NCI-H524 (cell line): ENCODE data around the gene NYNRIN.
"Not testable (repeated sequence)": the region's sequence is repeated elsewhere in the genome, so short reads cannot be mapped to it uniquely, and the experiment has no call there.

Experiments used
- DNase-seq, 2 experiments: peaks; one replicate each; lab custom pipeline; 2025; lab: John Stamatoyannopoulos, UW

Gene NYNRIN

DNA sequence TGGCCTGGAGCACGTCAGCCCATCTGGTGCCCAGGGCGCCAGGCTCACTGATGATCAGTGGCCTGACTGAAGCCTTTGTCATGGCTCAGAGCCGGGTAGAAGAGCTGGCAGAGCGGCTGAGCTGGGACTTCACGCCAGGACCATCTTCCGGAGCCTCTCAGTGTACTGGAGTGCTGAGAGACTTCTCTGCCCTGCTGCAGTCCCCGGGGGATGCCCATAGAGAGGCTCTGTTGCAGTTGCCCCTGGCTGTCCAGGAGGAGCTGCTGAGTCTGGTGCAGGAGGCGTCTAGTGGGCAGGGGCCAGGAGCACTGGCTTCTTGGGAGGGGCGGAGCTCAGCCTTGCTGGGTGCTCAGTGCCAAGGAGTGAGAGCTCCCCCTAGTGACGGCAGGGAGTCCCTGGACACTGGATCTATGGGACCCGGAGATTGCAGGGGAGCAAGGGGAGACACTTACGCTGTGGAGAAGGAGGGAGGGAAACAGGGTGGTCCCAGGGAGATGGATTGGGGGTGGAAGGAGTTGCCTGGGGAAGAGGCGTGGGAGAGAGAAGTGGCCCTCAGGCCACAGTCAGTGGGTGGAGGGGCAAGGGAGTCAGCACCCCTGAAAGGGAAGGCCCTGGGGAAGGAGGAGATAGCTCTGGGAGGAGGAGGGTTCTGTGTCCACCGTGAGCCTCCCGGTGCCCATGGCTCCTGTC, 32.9 kb downstream of the NYNRIN start:
- peak; percentile 93 to 99 for DNase-seq

DNA sequence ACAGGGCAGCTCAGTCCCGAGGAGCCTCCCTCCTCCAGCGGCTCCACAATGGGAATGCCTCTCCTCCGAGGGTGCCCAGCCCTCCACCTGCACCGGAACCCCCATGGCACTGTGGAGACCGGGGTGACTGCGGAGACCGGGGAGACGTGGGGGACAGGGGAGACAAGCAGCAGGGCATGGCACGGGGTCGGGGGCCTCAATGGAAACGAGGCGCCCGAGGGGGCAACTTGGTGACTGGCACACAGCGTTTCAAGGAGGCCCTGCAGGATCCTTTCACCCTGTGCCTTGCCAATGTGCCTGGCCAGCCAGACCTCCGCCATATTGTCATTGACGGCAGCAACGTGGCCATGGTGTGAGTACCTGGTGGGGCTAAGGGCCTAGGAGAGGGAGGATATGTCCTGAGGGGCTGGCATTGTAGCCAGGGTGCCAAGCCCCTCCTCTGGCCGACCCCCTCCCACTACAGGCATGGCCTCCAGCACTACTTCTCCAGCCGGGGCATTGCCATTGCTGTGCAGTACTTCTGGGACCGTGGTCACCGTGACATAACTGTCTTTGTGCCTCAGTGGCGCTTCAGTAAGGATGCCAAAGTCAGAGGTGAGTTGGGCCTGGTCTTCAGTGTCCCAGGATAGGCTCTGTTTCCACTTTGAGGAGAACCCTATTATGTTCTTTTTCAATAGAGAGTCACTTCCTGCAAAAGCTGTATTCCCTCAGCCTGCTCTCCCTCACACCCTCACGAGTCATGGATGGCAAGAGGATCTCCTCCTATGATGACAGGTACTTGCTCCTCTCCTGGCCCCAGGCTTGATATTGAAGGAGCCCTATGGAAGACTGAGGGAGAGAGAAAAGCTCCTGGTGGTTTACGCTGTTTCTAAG, 33.7 kb downstream of the NYNRIN start:
- no peak for DNase-seq

DNA sequence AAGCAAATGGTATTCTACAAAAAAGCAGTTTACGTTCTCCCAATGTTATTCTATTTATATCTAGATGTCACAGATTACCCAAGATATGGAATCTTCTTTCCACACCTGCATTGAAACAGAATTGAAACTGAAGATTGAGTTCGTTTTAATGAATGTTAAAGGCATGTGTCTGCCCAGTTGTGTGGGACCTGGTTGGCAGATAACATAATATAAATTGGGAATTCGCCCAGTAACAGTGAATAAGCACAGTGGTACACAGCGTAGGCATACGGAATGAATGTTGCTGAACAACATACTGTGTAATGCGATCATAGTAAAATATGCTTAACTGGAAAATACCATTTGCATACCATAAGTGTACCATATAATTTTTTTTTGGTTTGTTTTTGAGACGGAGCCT, 35.2 kb downstream of the NYNRIN start:
- no peak for DNase-seq

DNA sequence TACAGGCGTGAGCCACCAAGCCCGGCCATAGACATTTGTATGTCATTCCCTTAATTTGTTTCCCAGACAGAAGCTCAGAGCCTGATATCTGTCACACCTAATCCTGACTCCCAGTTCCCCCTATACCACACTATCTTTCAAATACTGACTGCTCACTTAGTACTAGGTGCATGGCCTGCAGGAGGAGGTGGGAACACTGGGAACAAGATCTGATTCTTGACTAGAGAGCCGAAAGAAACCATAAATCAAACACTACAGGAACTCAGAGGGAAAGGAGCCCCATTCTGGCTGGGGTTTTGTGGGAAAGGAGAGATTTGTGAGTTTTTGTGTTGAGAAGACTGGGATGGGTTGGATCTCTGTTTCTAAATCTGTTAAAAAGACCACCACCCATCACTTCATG, 35.9 kb downstream of the NYNRIN start:
- no peak for DNase-seq

DNA sequence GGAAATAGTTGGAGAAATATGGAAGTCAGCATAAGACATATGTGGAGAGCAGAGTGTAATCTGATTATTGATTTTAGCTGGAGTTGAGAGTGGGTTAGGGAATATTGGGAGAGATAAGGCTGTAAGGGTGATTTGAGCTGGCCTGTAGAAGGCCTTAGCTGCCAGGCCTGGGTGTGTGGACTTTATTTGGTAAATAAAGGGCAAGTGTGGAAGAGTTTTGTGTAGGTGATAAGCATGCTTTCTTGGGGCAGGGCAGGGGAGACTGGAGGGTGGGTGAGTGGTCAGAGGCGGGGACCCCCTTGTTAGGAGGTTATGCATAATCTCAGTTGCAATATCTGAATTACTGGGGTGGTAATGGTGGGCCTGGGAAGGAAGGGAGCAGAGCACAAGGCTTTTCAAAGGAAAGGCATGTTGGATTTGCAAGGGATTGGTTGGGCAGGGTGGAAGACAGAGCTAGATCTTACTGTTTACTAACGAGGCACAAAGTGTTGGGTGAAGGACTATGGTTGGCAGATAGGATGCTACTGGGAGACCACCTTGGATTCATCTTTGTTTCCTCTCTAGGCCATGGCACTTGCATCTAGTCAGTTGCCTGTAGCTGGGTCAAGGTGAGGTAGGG, 36.5 kb downstream of the NYNRIN start:
- no peak for DNase-seq

DNA sequence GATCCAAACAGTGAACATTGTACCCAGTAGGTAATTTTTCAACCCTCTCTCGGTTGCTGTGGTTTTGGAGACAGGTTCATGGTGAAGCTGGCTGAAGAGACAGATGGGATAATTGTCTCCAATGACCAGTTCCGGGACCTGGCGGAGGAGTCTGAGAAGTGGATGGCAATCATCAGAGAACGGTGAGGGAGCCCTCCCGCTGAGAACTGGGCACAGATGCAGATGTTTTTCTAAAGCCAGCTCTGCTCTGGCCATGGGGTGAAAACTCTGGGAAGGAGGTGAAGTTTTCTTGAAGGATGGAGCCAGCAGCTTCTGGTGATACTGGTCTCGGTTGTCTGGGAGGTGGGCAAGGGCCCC, 37.2 kb downstream of the NYNRIN start:
- no peak for DNase-seq

DNA sequence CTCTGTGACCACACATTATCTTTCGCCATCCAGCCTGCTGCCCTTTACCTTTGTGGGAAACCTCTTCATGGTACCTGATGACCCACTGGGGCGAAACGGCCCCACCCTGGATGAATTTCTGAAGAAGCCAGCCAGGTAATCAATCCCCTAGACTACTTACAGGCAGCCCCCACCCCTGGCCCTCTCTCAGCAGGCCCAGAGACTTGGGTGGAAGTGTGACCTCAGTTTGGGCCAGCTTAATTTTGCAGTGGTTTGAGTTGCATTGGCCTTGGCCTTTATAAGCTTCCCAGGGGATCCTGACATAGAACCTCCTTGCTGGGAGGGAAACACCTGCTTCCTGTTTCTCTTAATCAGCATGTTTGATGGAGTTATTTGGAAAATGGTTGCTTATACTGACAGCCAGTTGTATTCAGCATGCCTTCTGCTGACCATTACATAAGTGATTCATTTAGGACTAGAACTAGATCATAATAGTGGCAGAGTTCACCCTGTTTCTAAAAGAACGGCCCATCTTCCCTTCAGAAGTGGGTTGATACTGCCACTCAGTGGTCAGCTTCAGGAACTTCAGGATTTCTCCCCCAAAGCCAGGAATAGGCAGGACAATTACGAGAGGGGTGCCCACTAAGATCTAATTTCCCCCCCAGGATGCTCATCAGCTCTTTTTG, 37.7 kb downstream of the NYNRIN start:
- peak; percentile 62 to 78 for DNase-seq

DNA sequence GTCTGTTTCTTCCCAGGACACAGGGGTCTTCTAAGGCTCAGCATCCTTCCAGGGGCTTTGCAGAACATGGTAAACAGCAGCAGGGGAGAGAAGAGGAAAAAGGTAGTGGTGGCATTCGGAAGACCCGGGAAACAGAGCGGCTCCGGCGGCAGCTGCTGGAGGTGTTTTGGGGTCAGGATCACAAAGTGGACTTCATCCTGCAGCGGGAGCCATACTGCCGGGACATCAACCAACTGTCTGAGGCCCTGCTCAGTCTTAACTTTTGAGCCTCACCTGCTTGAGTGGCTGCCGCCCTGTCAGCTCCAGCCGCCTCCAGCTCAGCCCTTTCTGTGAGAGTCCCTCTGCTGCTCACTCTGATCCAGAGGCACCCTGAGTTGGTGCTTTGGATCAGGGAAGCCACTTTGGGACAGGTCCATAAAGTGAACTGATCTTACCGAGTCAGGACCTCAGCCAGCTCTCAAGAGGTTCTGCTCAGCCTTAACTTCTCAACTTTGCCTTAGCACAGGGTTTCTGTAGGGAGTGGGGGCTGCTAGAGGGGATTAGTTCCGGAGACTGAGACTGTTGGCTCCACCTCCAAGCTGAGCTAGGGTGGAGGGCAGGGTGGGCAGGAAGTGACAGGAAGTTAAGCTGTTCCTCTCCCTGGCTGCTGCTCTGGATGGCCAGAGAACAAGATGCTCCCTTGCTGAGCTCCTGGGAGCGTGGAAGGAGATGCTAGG, 38.4 kb downstream of the NYNRIN start:
- DNase-seq = peak in 1 of 2 experiments; percentile 50

DNA sequence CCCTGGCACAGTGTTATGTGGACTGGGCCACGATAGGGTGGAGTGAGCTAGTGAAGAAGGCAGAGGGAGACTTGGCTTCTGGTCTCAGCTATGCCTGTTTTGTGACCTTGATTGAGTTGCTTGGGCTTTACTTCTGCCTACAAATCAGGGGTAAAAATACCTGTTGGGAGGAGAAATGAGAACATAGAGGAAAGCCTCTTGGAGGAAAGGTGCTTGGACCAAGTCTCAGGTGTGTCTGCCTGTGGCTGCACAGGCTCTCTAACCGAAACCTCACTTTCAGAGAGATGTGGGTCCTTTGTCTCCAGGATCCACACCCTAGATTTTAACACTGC, 38.9 kb downstream of the NYNRIN start:
- DNase-seq = no peak

DNA sequence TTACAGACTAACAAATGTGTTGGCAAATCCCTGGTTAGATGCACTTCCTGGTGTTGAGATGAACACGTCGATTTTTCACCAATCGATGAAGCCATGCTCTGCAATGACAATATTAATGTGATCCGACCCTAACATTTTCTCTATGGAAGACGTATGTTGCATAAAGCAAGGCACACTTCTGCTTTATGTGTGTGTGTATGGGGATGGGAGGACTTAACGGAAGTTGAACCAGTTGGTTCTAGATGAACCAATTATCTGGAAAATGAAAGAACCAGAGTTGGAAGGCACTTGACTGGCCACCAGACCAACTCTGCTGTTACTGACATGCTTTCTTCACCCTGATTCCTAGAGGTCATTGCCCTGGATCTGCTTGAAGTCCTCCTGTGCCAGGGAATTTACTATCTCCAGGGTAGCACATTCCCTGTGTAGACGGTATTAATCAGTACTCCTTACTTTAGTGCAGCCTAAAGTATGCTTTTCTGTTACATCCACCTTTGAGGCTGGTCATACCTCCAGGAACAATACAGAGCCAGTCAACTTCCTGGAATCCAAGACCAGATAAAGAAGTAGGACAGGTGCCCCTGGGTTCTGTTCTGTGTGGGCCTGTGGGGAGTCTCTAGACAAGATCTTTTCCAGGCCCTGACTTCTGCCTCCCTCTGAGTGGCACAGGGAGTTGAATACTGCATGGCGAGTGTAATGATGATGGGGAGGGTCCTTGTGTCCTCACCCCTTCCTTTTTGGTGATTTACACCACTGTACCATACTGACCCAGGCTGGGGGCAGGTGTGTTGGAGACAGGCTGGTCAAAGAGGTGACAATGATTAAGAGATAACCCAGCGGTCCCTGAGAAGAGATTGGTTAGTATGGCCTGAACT, 39.7 kb downstream of the NYNRIN start:
- DNase-seq = peak in 1 of 2 experiments; percentile 28

DNA sequence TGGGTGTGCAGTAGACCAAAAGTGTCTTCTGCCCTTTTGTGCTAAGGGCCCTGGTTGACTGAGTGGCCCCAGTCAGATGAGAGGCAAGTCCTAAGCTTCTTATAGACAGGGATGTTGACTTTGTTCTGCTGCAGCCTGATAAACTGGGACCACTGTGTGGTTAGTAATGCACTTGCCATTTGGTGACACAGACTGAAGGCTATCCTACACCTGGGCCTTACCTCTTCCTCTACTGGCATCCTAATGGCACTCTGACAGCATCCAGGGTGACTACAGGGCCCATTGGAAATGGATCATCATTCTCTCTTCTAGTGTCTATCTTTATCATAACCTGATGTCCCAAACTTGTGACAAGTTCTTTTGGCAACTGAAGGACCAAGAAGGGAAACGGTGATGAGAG, 40.5 kb downstream of the NYNRIN start:
- DNase-seq = no peak

DNA sequence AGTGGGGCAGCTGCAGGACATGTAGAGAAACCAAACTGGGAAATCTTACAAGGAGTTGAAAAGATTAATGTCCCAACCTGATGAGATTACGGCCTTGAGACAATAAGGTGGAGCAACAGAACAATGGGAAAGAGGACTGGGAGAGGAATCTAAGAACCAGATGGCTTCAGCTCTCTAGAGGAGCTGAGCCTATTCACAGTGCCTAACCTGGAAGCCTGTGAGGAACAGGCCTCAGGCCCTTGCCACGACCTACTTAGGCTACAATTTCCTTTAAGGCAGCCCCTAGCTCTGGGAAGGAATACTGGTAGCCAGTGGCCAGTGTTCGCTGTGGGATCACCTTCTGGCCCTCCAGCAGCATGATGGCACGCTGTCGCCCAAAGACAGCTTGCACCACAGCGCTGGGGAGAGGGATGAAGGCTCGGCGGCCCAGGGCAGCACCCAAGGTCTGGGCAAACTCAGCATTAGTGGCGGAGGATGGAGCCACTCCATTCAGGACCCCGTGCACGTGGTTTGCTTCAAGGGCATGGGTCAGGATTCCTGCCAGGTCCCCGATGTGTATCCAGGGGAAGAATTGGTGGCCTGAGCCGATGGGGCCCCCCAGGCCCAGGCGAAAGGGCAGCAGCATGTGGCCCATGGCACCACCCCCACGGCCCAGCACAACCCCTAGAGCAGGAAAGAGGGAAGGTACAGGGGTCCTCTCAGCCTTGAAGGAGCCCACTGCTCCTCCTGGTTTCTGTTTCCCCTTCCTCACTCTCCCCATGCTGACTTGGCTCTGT, 41.2 kb downstream of the NYNRIN start:
- no peak for DNase-seq

DNA sequence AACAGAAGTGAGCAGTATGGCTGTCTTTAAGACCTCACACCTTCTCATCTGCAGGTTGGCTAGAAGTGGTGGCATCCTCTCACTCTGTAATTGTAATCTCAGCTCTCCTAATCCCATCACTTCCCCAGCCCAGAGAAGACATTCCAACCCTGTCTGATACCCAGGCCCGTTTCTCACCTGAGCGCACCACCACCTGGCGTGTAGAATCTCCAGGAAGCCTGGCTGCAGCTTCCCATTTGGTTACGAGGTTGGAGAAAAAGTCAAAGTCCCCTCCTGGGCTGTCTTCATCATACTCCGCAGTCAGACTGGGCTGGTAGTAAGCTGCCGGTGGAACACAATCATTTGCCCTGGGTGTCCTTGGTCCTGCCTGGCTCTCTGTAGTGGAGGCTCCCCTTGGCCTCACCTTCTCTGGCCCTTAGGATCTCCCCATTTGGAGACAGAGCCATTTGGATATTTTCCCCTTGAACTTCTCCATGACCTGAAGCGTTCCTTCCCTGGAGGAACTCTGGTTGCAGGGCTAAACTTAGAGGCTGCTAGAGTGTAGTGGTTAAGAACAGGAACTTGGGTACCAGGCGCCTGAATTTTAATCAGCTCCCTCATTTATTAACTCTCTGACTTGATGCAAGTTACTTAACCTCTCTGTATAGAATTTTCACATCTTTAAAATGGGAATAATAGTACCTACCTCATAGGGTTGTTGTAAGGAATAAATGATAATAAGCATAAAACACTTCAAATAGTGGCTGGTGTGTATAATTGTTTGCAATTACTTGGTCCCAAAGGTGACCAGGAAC, 42.0 kb downstream of the NYNRIN start:
- DNase-seq = no peak

DNA sequence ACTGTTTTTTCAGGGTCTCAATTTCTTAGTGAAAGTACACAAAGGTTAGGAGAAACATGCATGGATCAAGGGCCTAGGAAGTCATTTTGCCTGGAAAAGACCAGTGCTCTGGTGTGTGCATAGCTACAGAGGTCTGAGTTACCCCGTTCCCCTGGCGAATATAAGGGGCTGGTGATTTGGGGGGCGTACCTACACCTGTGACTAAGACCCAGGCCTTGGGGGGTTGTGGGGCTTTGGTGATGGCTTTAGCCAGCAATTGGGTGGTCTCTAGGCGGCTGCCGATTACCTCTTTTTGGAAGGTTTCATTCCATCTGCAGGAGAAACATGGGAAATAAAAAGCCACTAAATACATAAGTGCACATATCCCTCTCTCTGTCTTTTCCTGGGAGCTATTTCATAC, 42.7 kb downstream of the NYNRIN start:
- peak in 1 of 2 experiments; percentile 53 for DNase-seq

DNA sequence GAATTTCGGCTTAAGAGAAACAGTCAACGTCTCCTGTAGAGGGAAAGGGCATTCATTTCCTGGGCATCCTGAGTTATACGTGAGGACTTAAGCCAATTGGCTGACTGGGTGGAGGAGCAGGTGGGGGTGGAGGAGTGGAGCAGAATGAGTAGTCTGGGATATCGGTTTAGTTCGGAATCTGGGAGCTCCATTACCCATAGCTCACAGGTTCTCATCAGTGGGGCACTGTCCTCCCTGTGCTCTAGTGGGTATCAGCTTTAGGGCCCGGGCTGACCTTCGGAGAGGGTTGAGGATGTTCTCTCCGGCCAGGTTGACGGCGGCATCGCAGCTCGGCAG, 43.1 kb downstream of the NYNRIN start:
- peak; percentile 61 to 83 for DNase-seq

DNA sequence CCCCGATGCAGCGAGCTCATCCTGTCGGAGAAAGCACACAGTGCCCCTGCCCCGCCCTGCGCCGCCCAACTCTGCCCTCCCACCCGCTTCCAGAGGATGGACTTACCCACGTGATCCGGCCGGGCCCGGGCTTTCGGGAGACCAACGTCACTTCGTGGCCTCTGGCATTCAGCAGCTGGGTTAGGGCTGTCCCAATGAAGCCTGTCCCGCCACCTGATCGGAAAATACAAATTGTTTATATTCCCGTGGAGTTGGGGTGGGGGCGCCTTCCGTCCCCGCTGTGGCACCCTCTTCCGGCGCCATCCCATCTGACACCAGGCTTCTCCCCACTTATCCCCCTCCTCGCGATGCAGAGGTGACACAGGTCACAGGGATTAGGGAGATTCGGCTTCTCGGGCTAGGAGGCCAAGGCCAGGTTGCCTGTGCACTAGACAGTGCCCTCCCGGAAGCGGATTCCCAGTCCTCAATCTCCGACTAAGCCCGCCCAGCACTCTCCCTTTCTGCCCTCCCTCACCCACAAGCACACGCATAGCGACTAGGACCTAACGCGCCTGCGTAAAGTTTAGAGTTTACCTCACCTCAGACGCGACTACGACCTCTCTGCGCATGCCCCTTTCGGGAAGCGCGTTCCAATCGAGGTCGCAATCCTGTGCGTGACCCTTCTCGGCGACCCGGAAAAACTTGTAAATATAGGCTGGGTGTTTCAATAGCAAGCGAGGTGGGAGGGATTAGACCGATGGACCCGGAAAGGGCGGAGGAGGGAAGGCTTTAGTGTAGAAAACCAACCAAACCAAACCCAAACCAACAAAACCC, 43.6 kb downstream of the NYNRIN start, which contains the start of gene SDR39U1:
Gene SDR39U1, minus strand, starts transcription at position 537 of the 813 bp plus-strand sequence. Its CDS starts 7 bp downstream, at position 530.
- DNase-seq = peak; percentile 100

DNA sequence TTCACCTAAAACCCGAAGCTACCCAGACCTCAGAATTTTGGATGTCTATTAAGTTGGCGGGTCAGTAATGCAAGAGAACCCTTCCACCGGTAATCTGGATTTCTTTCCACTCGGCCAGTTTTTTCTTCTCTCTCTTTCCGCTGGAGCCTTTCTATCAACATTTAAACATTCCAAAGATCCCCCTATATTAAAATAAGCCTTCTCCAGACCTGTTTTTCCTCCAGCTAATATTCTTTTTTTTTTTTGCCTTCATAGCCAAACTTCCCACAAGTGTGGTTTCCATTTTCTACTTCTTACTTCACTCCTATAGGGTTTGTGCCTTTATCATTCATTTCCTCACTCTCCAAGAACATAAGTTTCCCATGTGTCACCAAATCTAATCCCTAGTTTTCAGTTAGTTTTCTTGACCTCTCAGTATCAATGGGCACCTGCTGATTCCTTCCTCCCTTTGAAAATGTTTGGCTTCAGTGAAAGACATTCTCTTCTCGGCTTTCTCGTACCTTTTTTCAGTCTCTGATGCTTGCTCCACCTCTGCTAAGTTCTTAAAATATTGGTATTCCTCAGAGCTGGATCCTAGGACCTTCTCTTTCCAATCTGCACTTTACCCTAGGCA, 44.4 kb downstream of the NYNRIN start:
- no peak for DNase-seq

DNA sequence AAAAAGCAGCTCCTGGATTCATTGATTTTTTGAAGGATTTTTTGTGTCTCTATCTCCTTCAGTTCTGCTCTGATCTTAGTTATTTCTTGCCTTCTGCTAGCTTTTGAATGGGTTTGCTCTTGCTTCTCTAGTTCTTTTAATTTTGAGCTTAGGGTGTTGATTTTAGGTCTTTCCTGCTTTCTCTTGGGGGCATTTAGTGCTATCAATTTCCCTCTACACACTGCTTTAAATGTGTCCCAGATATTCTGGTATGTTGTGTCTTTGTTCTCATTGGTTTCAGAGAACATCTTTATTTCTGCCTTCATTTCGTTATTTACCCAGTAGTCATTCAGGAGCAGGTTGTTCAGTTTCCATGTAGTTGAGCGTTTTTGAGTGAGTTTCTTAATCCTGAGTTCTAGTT, 52.0 kb downstream of the NYNRIN start:
- not testable (repeated sequence) for DNase-seq
